Measurements from ENCODE around the gene PLAC8. TPM values are rescaled to one million over a fixed set of nuclear protein-coding genes. Genes with fewer than 3 reads are reported as not detected.

PLAC8 gene, protein sequence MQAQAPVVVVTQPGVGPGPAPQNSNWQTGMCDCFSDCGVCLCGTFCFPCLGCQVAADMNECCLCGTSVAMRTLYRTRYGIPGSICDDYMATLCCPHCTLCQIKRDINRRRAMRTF
- total RNA-seq, result 100 to 1,000 TPM in 1 of 4 donors, 10 to 100 TPM in 3; 17.6 to 130 (median 72.1) TPM

- Histone ChIP-seq H3K36me3 (no peaks in the 10 kb centered on the region), H3K27me3 (no peaks in the 10 kb centered on the region), H3K4me1 (peaks cover 0 to 36% (median 0%) of the 10 kb centered on the region in 3 donors), H3K4me3 (peak within 1 kb of the TSS; percentile 9 to 38 (median 26)), H3K27ac (peak within 1 kb of the TSS; percentile 28 to 72 (median 48)), H3K9me3 (no peaks in the 10 kb centered on the region)
- DNase-seq, result no peak
- intact Hi-C loops (cut with DNase I), result no loop called here
- TF ChIP-seq POLR2A (IDR thresholded peaks at IDR 0.05), result peak in 1 of 4 donors; percentile 54
- TF ChIP-seq, protein P1, sequence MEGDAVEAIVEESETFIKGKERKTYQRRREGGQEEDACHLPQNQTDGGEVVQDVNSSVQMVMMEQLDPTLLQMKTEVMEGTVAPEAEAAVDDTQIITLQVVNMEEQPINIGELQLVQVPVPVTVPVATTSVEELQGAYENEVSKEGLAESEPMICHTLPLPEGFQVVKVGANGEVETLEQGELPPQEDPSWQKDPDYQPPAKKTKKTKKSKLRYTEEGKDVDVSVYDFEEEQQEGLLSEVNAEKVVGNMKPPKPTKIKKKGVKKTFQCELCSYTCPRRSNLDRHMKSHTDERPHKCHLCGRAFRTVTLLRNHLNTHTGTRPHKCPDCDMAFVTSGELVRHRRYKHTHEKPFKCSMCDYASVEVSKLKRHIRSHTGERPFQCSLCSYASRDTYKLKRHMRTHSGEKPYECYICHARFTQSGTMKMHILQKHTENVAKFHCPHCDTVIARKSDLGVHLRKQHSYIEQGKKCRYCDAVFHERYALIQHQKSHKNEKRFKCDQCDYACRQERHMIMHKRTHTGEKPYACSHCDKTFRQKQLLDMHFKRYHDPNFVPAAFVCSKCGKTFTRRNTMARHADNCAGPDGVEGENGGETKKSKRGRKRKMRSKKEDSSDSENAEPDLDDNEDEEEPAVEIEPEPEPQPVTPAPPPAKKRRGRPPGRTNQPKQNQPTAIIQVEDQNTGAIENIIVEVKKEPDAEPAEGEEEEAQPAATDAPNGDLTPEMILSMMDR (IDR thresholded peaks at IDR 0.05), result no peak
- WGBS, 2 donors, result 28 to 35% methylated on average over 5 of the region's 5 CpGs
Observed at GRCh38 chr4:83114576-83114975, at the start of gene PLAC8. Gene PLAC8, minus strand, starts transcription at chr4:83114729. Its CDS starts 6,808 bp downstream, at chr4:83107921.

GRCh38 chr4:83153417-83153816, 38.9 kb upstream of the PLAC8 start:
- Histone ChIP-seq H3K4me3 (no peak overlapping the region), H3K4me1 (peaks cover 0 to 4% (median 0%) of the 10 kb centered on the region in 3 donors), H3K9me3 (peaks cover 0 to 17% (median 0%) of the 10 kb centered on the region in 3 donors), H3K27me3 (no peaks in the 10 kb centered on the region), H3K36me3 (no peaks in the 10 kb centered on the region), H3K27ac (no peak overlapping the region)
- WGBS, 2 donors, result 40 to 57% methylated on average over 2 of the region's 2 CpGs
- intact Hi-C loops (cut with DNase I), result no loop called here
- no peak for DNase-seq
- TF ChIP-seq, protein P1 (IDR thresholded peaks at IDR 0.05), result no peak
- TF ChIP-seq POLR2A (IDR thresholded peaks at IDR 0.05), result no peak

DNA sequence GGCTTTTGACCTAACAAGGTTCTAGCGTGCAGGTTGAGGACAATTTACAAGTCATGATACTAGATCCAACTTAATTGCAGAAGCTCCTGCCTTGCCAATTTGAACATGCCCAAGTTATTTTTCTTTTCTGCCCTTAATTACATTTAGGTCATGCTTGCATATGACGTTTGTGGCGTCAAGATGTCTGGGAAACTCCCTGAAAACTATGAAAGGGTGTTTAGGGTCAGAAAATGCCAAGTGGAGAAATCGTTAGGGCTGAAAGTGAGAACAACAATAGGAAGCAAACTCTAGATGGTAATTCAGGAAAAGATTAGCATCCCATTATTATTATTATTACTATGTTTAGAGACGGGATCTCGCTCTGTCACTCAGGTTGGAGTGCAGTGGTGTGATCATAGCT, 38.2 kb upstream of the PLAC8 start:
- TF ChIP-seq POLR2A (IDR thresholded peaks at IDR 0.05), result no peak
- TF ChIP-seq, protein P1 (IDR thresholded peaks at IDR 0.05), result no peak
- WGBS, 2 donors, result 52 to 61% methylated on average over 6 of the region's 6 CpGs
- H3K27me3 ChIP-seq, result no peaks in the 10 kb centered on the region
- H3K4me3 ChIP-seq, result no peak overlapping the region
- H3K36me3 ChIP-seq, result no peaks in the 10 kb centered on the region
- H3K9me3 ChIP-seq, result peaks cover 0 to 17% (median 0%) of the 10 kb centered on the region in 3 donors
- DNase-seq, result no peak
- intact Hi-C loops (cut with DNase I), result no loop called here
- H3K4me1 ChIP-seq, result peaks cover 0 to 4% (median 0%) of the 10 kb centered on the region in 3 donors
- no peak overlapping the region for H3K27ac ChIP-seq

DNA sequence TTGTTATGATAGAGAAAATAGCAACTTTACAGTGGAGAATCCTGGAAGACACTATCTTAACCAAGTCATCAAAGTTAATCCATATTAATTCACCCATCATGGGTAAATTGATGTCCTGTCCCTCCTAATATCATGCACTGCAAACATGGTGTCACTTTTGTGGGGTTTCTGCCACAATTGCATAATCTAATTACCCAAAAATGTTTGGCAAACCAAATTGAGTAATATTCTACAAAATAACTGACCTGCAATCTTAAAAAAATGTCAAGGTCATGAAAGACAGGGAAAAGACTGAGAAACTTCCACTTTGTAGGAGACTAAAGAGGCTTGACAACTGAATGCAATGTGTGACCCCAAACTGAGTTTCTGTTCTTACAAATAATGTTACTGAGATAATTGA, 37.1 kb upstream of the PLAC8 start:
- H3K27me3 ChIP-seq, result no peaks in the 10 kb centered on the region
- no peak overlapping the region for H3K27ac ChIP-seq
- H3K4me3 ChIP-seq, result no peak overlapping the region
- peaks cover 0 to 4% (median 0%) of the 10 kb centered on the region in 3 donors for H3K4me1 ChIP-seq
- no peak for DNase-seq
- TF ChIP-seq POLR2A (IDR thresholded peaks at IDR 0.05), result no peak
- TF ChIP-seq, protein P1 (IDR thresholded peaks at IDR 0.05), result no peak
- intact Hi-C loops (cut with DNase I), result no loop called here
- H3K36me3 ChIP-seq, result no peaks in the 10 kb centered on the region
- H3K9me3 ChIP-seq, result peaks cover 0 to 14% (median 0%) of the 10 kb centered on the region in 3 donors

GRCh38 chr4:83150653-83151330, 36.3 kb upstream of the PLAC8 start:
- H3K9me3 ChIP-seq, result peaks cover 0 to 6% (median 0%) of the 10 kb centered on the region in 3 donors
- H3K4me1 ChIP-seq, result peaks cover 0 to 4% (median 0%) of the 10 kb centered on the region in 3 donors
- H3K4me3 ChIP-seq, result no peak overlapping the region
- TF ChIP-seq POLR2A (IDR thresholded peaks at IDR 0.05), result no peak
- TF ChIP-seq, protein P1 (IDR thresholded peaks at IDR 0.05), result no peak
- WGBS, 2 donors, result 67% methylated on average over 8 of the region's 8 CpGs
- DNase-seq, result no peak
- H3K27me3 ChIP-seq, result no peaks in the 10 kb centered on the region
- intact Hi-C loops (cut with DNase I), result no loop called here
- no peaks in the 10 kb centered on the region for H3K36me3 ChIP-seq
- no peak overlapping the region for H3K27ac ChIP-seq

Data from esophagus squamous epithelium (tissue), 5 donors.